Fibroblast of mammary gland (primary cell): Measurements from ENCODE around the gene CD63.

Experiments used
- DNase-seq: peaks from one replicate; pipeline ENCODE4 v3.0.0-alpha.2; 2010; ENCODE audit warnings: low read depth
- H3K4me3 ChIP-seq: 2 replicates; pipeline ENCODE4 v1.5.1; 2011; ENCODE audit warnings: low read depth, mild to moderate bottlenecking, low read length, moderate library complexity; ENCODE audit not compliant: control insufficient read depth
- TF ChIP-seq, protein P1 (sequence below): conservative IDR thresholded peaks from 2 replicates; pipeline ENCODE4 v1.5.1; 2011; ENCODE audit warnings: low read depth, low read length, inconsistent platforms; ENCODE audit not compliant: control insufficient read depth, insufficient read depth

Gene CD63

DNA sequence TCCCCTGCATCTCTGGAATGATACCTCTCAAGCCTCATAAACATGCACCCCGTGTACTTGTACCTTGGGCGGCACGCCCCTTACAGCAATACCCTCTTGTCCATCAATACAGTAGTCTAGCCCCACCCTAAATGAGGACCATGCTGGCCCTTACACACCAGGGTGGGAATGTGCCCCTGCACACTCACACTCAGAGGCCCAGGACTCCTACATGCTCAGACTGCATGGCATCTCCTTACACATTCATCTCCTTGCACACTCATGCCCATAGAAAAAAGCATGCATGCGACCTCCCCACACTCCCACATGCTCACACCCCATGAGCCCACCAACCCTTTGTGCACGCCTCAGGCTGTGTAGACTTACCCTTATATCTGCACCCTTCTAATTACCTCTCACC is 43.1 kb downstream of the CD63 start:
- H3K4me3 ChIP-seq: no peak overlapping the region
- no peak for DNase-seq
- TF ChIP-seq, protein P1, sequence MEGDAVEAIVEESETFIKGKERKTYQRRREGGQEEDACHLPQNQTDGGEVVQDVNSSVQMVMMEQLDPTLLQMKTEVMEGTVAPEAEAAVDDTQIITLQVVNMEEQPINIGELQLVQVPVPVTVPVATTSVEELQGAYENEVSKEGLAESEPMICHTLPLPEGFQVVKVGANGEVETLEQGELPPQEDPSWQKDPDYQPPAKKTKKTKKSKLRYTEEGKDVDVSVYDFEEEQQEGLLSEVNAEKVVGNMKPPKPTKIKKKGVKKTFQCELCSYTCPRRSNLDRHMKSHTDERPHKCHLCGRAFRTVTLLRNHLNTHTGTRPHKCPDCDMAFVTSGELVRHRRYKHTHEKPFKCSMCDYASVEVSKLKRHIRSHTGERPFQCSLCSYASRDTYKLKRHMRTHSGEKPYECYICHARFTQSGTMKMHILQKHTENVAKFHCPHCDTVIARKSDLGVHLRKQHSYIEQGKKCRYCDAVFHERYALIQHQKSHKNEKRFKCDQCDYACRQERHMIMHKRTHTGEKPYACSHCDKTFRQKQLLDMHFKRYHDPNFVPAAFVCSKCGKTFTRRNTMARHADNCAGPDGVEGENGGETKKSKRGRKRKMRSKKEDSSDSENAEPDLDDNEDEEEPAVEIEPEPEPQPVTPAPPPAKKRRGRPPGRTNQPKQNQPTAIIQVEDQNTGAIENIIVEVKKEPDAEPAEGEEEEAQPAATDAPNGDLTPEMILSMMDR: no peak

DNA sequence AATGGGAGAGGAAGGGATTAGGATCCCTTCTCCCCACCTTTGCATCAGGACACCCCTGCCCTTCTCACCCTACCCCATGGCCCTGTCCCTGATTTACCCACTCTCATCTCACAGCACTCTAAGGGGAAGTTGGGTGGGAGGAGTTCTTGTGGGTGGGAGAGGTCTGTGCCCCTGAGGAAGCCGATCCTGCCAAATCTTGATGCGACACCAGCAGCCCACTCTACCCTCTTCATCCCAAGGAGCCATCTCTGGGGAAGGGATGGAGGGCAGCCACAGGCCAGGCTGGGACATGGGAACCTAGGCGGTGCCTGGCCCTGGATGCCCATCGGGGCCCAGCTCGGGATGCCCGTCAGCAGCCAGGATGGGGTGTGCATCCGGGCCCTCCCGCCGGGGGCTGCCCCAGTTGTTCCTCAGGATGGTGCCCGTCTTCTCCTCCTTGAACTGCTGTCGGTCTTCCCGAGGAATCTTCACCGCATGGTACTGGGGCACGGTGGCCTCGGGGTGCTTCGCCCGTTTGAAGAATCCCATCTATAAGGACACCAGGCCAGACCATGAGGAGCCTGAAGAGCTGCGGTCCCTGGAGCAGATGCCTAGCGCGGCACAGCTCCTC is 43.9 kb downstream of the CD63 start:
- no peak overlapping the region for H3K4me3 ChIP-seq
- DNase-seq: no peak
- TF ChIP-seq, protein P1: no peak

DNA sequence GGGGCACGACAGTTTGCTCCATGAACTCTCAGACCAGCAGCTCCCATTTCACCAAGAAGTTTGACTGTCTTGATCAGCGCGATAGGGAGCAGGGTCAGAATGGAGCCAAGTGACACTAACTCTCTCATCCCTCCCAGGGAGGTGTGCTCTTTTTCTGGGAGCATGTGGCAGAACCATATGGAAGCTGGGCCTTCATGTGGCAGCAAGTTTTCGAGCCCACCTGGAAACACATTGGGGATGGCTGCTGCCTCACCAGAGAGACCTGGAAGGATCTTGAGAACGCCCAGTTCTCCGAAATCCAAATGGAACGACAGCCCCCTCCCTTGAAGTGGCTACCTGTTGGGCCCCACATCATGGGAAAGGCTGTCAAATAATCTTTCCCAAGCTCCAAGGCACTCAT is 45.1 kb downstream of the CD63 start:
- TF ChIP-seq, protein P1: no peak
- H3K4me3 ChIP-seq: no peak overlapping the region
- DNase-seq: no peak

DNA sequence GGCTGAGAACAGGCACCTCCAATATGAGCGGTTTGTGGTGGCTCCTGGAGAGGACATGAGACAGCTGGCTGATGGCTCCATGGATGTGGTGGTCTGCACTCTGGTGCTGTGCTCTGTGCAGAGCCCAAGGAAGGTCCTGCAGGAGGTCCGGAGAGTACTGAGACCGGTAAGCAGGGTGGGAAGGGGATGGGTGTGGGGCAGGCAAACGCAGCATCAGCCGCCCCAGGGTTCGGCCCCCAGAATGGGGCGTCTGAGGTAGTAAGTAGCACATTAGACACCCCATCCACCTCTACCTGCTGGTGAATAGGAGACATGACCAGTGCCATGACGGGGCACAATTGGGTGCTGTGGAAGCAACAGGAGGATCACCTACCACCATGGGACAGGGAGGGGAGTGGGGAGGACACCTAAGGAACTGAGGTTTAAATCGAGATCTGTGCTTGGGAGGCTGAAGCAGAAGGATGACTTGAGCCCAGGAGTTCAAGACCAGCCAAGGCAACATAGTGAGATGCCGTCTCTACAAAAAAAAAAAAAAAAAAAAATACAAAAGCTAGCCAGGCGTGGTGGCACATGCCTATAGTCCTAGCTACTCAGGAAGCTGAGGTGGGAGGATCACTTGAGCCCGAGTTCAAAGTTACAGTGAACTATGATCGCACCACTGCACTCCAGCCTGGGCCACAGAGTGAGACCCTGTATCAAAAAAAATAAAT is 46.6 kb downstream of the CD63 start:
- no peak for DNase-seq
- H3K4me3 ChIP-seq: peak overlapping the region; percentile 29
- TF ChIP-seq, protein P1: no peak

DNA sequence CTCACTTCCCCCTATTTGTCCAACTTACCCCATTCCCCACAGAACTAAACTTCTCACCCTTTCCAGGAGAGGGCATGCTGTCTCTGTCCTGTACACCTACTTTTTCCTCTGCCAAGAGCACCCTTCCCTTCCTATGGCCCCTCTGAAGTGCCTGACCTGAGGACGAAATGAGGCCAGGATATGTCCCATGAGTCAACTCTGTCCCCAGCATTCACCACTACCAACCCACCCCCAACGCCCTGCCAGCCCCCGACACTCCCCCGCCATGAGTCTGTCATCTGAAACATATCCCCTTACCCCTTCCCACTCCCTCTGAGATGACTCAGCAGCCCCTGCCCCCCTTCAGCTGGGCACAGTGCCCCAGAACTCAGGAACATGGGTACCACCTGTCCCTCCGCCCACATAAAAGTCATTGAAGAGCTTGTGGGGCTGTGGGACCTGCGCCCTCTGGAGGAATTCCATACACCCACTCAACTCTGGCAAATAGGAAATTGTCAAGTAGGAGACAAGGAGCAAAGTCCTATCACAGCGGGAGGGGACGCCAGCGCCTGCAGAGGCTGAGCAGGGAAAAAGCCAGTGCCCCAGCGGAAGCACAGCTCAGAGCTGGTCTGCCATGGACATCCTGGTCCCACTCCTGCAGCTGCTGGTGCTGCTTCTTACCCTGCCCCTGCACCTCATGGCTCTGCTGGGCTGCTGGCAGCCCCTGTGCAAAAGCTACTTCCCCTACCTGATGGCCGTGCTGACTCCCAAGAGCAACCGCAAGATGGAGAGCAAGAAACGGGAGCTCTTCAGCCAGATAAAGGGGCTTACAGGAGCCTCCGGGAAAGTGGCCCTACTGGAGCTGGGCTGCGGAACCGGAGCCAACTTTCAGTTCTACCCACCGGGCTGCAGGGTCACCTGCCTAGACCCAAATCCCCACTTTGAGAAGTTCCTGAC is 47.4 kb downstream of the CD63 start:
- DNase-seq: peak; percentile 80
- TF ChIP-seq, protein P1: peak; percentile 58
- peak overlapping the region; percentile 29 for H3K4me3 ChIP-seq

DNA sequence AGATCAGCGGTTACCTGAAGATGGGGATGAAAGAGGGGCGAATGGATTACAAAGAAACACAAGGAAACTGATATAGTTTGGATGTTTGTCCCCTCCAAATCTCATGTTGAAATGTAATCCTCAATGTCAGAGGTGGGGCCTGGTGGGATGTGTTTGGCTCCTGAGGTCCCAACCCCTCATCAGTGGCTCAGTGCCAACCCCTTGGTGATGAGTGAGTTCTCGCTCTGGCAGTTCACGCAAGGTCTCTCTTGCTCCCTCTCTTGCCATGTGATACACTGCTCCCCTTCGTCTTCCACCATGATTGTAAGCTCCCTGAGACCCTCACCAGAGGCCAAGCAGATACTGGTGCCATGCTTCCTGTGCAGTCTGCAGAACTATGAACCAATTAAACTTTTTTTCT is 49.1 kb downstream of the CD63 start:
- H3K4me3 ChIP-seq: no peak overlapping the region
- no peak for DNase-seq
- TF ChIP-seq, protein P1: no peak
